PC-9 (cell line): ENCODE data around the gene CARD16.

Experiments used
- CTCF ChIP-seq: fragments of 200-600 bp; sonication (generic); conservative IDR thresholded peaks from 2 replicates; pipeline ENCODE4 v1.6.1; 2017; ENCODE audit warnings: mixed run types, antibody characterized with exemption, mild to moderate bottlenecking, moderate library complexity
- EZH2 ChIP-seq: fragments of 200-600 bp; sonication (generic); IDR thresholded peaks from 2 replicates; pipeline ENCODE4 v1.8.0; 2017; ENCODE audit warnings: antibody characterized with exemption, low read depth

- 0 out of 2 replicates have a peak, but pooled peaks have one; percentile 57 for TF ChIP-seq CTCF
- TF ChIP-seq EZH2 = no peak
These were observed 44.3 kb downstream of the CARD16 start for GRCh38 chr11:105000797-105001196.
